ENCODE results near the gene STOX2. TPM values are rescaled to one million over a fixed set of nuclear protein-coding genes. Genes with fewer than 3 reads are reported as not detected.
A peak's percentile ranks its signal among the peaks of the same experiment; 100 is the strongest.
"Not testable (repeated sequence)": the region's sequence is repeated elsewhere in the genome, so short reads cannot be mapped to it uniquely, and the experiment has no call there.

Gene STOX2
- total RNA-seq, 1 experiment from 2014 or later, result 5.6 TPM

DNA sequence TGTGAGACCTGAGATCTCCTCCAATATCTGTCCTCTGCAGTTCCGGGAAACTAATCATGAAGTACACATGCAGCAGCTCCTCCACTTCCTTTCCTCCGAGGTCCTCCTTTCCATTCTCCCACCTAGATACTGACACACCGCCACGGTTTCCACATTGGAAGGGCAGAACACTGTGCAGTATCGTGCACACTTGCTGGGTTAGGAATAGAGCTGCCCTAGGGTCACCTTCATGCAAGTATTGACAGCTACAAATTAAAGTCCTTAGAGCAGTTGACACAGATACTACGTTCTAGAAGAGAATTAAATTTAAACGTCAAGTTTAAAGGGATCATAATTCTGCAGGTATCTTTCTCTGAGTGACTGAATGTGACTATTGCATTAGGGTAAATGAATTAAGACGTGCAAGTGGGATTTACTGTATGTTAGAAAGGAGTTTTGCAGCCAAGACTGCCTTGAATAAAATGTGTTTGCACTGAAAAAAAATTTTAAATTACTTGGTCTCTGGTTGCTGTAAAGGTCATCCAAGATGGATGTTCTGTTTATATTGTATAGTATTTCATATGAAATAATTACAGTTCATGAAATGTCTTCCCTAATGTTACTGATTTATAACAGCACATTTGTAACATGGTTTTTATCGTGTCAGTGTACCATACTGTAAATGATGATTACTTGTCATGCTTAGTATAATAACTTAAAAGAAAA is 117.7 kb downstream of the STOX2 start:
- Histone ChIP-seq H3K4me3 (no peak overlapping the region), H3K36me3 (no peaks in the 10 kb centered on the region), H3K27me3 (no peaks in the 10 kb centered on the region), H3K9me3 (replicated peaks) (no peaks in the 10 kb centered on the region), H3K27ac (no peak overlapping the region), H3K4me1 (no peaks in the 10 kb centered on the region)
- DNase-seq, result no peak

DNA sequence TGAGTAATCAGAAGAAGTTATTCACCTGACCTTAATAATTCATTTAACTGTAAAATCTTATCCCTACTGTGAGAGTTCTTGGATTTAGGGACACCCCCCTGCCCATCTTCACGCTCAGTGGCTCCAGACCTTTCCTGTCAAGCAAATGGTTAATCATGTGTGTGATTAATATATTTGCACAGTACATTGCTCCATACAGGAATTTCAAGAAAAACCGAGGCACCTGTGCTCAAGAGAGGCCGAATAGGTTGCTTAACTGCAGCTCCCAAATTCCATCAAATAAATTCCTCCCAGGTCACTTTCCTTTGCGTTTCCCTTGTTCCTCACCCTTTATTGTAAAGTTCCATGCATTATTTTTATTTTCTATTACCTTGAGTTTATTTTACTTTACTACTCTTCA is 119.5 kb downstream of the STOX2 start:
- H3K27me3 ChIP-seq, result no peaks in the 10 kb centered on the region
- H3K36me3 ChIP-seq, result no peaks in the 10 kb centered on the region
- no peaks in the 10 kb centered on the region for H3K9me3 ChIP-seq (replicated peaks)
- DNase-seq, result no peak
- H3K27ac ChIP-seq, result no peak overlapping the region
- H3K4me3 ChIP-seq, result no peak overlapping the region
- no peaks in the 10 kb centered on the region for H3K4me1 ChIP-seq

DNA sequence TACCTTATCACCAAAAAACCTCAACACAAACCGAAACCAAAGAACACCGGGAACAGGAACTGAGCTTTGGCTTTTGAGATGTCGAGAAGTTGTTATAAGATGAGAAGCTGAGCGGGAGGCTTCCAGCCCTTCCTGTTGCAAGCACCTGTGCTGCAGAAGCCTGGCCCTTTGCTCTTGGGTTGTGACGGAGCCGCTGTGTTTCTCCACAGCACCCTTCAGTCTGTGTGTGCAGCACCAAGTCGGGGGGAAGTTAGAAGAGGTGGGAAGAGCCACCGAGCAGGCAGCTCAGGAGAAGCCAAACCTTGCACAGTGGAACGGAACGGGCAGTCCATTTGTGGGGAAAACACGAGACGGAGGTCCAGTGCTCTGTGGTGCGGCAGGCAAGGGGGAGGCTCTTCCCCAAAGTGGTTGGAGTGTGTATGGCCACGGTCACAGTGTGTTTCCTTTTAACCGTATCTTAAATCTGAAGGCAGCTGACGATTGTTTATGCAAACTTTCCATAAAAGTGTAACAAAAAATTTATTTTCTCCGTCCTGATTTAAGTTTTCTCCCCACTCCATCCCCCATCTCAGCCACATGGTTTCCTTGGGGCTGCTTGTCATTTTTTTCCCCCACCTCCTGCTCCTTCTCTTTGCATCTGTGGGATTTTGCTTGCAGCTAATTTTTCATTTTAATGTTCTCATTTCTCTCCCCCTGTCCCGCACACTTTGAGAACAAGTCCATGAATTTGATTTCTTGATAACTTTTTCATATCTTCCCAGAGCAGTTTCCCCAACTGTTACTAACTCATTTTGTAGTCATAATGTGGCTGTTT is 123.7 kb downstream of the STOX2 start:
- no peak for DNase-seq
- H3K36me3 ChIP-seq, result no peaks in the 10 kb centered on the region
- no peaks in the 10 kb centered on the region for H3K9me3 ChIP-seq (replicated peaks)
- no peaks in the 10 kb centered on the region for H3K4me1 ChIP-seq
- H3K27ac ChIP-seq, result no peak overlapping the region
- H3K27me3 ChIP-seq, result no peaks in the 10 kb centered on the region
- H3K4me3 ChIP-seq, result no peak overlapping the region

DNA sequence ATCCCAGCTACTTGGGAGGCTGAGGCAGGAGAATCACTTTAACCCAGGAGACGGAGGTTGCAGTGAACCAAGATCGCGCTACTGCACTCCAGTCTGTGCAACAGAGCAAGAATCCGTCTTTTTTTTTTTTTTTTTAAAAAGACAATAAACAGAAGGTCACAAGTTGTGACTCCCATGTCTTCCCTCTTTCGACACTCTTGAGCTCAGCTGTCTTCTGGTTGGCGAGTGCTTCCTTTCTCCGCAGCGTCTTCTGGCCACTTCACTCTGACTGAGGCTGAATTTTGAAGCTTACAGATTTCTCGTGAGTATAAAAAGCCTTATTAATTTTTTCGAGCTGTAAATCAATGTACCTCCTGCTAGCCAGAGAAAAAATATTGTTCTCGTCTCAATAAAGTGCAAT is 124.9 kb downstream of the STOX2 start:
- Histone ChIP-seq H3K27me3 (no peaks in the 10 kb centered on the region), H3K36me3 (no peaks in the 10 kb centered on the region), H3K27ac (no peak overlapping the region), H3K9me3 (replicated peaks) (no peaks in the 10 kb centered on the region), H3K4me1 (no peaks in the 10 kb centered on the region), H3K4me3 (no peak overlapping the region)
- no peak for DNase-seq

DNA sequence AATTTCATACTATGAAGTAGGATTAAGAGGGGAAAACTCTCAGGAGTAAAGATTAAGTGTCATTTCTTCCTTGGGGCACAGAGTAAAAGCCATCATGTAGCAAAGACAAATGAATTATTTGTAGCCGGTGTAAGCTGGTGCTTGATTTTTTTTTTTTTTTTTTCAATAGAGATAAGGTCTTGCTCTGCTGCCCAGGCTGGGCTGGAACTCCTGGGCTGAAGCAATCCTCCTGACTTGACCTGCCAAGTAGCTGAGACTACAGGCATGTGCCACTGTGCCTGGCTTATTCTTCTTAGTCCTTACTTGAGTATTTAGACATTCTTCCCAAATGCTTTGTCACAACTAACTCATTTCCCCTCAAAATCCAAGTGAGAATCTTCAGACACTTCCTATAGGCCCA is 125.7 kb downstream of the STOX2 start:
- Histone ChIP-seq H3K4me3 (no peak overlapping the region), H3K4me1 (no peaks in the 10 kb centered on the region), H3K36me3 (no peaks in the 10 kb centered on the region), H3K9me3 (replicated peaks) (no peaks in the 10 kb centered on the region), H3K27me3 (no peaks in the 10 kb centered on the region), H3K27ac (no peak overlapping the region)
- no peak for DNase-seq

DNA sequence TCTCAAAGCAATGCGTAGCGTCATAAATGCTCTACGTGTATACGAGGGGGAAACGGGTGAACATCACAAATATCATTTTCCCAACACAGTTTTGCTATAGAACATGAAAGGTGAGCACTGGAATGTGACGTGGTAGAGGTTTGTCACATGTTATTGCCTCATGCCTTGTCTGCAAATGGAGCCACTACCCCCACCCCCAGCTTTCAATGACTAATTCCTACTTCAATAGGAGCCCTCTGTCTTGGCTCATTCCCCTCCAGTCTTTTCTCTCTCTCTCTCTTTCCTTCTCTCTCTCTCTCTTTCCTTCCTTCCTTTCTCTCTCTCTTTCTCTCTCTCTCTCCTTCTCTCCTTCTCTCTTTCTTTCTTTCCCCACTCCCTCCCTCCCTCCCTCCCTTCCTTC is 127.0 kb downstream of the STOX2 start:
- Histone ChIP-seq H3K4me3 (no peak overlapping the region), H3K27ac (no peak overlapping the region), H3K4me1 (no peaks in the 10 kb centered on the region), H3K27me3 (no peaks in the 10 kb centered on the region), H3K36me3 (no peaks in the 10 kb centered on the region), H3K9me3 (replicated peaks) (no peaks in the 10 kb centered on the region)
- no peak for DNase-seq

DNA sequence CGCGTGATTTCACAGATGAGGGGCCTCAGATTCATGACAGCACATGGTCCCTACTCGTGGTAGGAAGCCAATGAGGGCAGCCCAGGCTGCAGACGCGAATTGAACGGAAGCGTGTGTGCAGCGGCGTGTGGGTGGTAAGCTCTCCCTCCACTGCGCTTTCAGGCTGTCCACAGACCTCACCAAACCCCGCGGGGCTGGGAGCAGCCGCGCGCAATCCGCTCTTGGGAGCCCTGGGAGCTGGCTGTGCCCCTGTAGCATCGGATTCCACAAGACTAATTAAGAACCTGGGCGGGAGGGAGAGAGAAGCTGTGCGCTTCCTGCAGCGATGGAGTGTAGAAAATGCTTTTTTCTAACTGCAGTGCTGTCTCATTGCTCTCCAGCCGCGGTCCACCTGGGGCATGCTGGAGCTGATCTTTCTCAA is 134.9 kb downstream of the STOX2 start:
- no peaks in the 10 kb centered on the region for H3K4me1 ChIP-seq
- no peaks in the 10 kb centered on the region for H3K9me3 ChIP-seq (replicated peaks)
- no peak for DNase-seq
- no peak overlapping the region for H3K4me3 ChIP-seq
- H3K36me3 ChIP-seq, result no peaks in the 10 kb centered on the region
- no peaks in the 10 kb centered on the region for H3K27me3 ChIP-seq
- no peak overlapping the region for H3K27ac ChIP-seq

DNA sequence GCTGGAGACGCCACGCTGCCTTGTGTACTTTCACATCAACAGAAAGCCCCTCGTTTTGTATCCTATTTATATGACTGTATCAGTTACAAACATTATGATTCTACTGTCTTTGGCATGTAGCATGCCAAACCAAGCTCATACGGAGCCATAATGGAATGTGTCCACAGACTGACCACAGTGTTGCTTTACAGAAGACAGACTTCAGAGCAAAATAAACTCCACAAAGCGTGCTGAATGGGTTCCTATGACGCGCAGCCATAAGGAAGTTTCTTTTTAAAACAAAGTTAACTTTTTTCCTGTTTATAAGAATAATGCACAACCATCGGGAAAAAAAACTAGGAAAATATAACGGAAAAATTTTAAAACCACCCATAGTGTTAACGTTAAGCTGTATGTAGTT is 136.0 kb downstream of the STOX2 start:
- Histone ChIP-seq H3K9me3 (replicated peaks) (no peaks in the 10 kb centered on the region), H3K27me3 (no peaks in the 10 kb centered on the region), H3K27ac (no peak overlapping the region), H3K36me3 (no peaks in the 10 kb centered on the region), H3K4me3 (no peak overlapping the region), H3K4me1 (no peaks in the 10 kb centered on the region)
- DNase-seq, result no peak

DNA sequence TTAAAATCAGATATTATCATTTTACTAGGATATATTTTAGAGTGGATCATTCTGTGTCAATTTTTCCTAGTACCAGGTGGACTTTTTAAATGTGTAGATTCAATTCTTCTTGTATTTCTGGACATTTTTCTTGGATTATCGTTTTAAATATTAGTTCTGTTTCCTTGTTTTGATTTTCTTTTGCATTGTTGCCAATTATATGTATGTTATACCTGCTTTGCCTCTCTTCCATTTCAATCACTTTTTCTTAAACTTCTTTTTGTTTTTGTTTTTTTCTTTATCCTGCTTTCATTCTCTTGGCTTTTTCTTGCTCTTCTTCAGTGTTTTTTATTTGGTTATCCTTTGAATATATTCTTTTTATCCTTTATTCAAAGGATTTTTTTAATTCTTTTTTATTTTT is 141.0 kb downstream of the STOX2 start:
- no peaks in the 10 kb centered on the region for H3K36me3 ChIP-seq
- H3K27me3 ChIP-seq, result no peaks in the 10 kb centered on the region
- no peaks in the 10 kb centered on the region for H3K4me1 ChIP-seq
- H3K27ac ChIP-seq, result no peak overlapping the region
- H3K4me3 ChIP-seq, result no peak overlapping the region
- DNase-seq, result no peak
- no peaks in the 10 kb centered on the region for H3K9me3 ChIP-seq (replicated peaks)

DNA sequence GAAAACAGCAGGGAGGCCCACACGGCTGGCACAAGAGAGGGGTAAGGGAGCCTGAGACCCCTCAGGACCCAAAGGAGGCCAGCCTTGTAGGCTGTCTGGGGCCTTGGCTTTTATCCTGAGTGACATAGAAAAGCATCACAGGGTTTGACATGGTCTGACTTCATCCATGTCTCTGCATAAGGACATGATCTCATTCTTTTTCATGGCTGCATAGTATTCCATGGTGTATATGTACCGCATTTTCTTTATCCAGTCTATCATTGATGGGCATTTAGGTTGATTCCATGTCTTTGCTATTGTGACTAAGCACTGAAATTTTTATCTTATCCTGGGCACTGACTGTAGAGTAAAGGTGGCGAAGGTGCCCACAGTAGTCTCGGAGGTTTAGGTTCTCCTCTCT is 146.2 kb downstream of the STOX2 start:
- H3K27me3 ChIP-seq; H3K4me3 ChIP-seq; H3K27ac ChIP-seq; H3K9me3 ChIP-seq (replicated peaks); DNase-seq; H3K36me3 ChIP-seq; H3K4me1 ChIP-seq: not testable (repeated sequence)

DNA sequence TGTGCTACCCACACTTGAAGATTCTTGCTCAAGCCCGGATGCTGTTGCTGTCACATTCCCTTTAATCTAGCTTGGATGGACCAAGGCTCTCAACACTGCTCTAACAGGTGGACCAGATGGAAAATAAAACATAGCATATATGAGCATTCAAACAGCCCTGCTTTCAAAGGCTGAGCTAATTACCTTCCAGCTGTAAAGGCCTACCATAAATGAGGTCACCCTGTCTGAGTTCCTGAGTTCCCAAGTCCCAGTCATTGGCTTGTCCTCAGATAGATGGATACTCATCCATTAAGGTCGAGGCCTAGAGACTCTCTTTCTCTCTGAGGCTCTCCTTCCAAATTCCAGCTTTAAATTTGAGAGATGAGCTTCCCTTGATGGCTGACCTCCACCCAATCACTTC is 147.5 kb downstream of the STOX2 start:
- H3K9me3 ChIP-seq (replicated peaks), result no peaks in the 10 kb centered on the region
- no peak overlapping the region for H3K27ac ChIP-seq
- H3K4me1 ChIP-seq, result no peaks in the 10 kb centered on the region
- no peaks in the 10 kb centered on the region for H3K36me3 ChIP-seq
- H3K4me3 ChIP-seq, result no peak overlapping the region
- no peaks in the 10 kb centered on the region for H3K27me3 ChIP-seq
- no peak for DNase-seq

DNA sequence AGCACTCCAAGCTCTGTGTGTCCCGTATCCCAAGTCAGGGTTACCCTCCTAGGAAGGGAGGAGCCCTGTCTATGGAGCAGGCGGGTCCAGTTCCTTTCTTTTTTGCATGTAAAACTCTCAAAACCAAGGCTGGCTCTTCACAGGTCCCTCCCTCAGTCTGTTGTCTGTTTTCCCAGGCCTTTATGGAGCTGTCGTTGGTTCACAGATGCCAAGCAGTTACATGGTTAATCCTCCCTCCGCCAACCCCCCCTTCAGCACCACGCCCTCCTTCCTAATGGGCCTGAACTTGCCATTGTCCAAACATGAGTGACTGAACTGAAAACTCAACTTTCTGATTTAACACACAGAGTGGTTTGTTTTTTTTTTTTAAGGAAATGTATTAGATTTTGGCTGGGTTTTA is 148.3 kb downstream of the STOX2 start:
- Histone ChIP-seq H3K9me3 (replicated peaks) (no peaks in the 10 kb centered on the region), H3K36me3 (no peaks in the 10 kb centered on the region), H3K4me3 (no peak overlapping the region), H3K27ac (no peak overlapping the region), H3K4me1 (no peaks in the 10 kb centered on the region), H3K27me3 (no peaks in the 10 kb centered on the region)
- no peak for DNase-seq

DNA sequence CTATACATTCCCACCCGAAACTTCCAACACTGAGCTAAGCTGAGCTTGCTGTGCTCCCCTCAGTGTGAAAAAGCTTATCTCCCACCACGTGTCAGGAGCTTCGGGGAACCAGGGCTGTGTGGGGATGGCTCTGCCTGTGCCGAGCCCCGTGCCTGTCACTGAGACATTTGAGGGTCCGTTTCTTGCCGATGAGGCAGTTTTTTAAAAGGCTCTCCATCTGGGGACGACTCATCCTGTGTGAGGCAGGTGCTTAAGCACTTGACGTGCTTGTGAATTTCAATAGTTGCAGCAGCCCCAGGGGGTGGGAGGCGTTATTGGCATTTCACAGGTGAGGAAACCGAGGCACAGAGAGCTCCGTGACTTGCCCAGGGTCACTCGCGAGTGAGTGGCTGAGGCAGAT is 151.8 kb downstream of the STOX2 start:
- H3K36me3 ChIP-seq, result no peaks in the 10 kb centered on the region
- no peak overlapping the region for H3K27ac ChIP-seq
- no peak for DNase-seq
- no peak overlapping the region for H3K4me3 ChIP-seq
- H3K4me1 ChIP-seq, result no peaks in the 10 kb centered on the region
- no peaks in the 10 kb centered on the region for H3K27me3 ChIP-seq
- no peaks in the 10 kb centered on the region for H3K9me3 ChIP-seq (replicated peaks)

DNA sequence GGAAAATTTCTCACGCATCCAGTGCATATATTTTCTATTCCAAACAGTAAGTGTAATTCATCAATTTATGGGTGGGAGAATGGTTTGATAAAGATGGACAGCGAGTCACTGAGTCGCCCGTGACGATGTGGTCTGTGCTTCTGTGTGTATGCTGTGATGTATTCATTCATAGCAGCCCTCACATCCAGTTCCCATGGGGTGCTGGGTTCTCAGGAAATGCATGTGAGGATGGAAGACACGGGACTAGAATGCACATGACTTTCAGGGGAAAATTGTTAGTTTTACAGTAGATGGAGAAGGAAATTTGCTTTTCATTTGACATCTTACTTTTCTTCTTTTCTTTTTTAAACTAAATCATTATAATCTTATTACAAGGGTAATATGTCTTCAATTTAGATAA is 152.9 kb downstream of the STOX2 start:
- no peak overlapping the region for H3K27ac ChIP-seq
- DNase-seq, result no peak
- no peaks in the 10 kb centered on the region for H3K4me1 ChIP-seq
- no peak overlapping the region for H3K4me3 ChIP-seq
- H3K36me3 ChIP-seq, result no peaks in the 10 kb centered on the region
- no peaks in the 10 kb centered on the region for H3K9me3 ChIP-seq (replicated peaks)
- H3K27me3 ChIP-seq, result no peaks in the 10 kb centered on the region

DNA sequence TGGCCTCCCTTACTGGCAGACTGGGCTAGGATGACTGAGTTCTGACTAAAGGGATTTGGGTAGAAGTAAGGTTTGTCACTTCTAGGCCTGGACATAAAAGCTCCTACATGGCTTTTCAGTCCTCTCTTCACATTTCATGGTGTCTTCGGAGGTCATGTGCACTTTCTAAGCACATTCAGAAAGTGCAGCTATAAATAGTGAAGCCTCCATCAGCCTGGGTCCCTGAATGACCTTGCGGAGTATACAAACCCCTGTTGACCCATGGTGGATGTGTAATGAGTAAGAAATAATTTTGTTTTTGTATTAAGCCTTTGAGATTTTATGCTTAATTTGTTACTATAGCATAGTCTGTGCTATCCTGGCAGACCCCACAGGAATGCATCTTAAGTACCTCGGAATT is 154.0 kb downstream of the STOX2 start:
- H3K9me3 ChIP-seq (replicated peaks), result no peaks in the 10 kb centered on the region
- no peaks in the 10 kb centered on the region for H3K27me3 ChIP-seq
- DNase-seq, result no peak
- no peaks in the 10 kb centered on the region for H3K36me3 ChIP-seq
- no peak overlapping the region for H3K27ac ChIP-seq
- H3K4me3 ChIP-seq, result no peak overlapping the region
- no peaks in the 10 kb centered on the region for H3K4me1 ChIP-seq

DNA sequence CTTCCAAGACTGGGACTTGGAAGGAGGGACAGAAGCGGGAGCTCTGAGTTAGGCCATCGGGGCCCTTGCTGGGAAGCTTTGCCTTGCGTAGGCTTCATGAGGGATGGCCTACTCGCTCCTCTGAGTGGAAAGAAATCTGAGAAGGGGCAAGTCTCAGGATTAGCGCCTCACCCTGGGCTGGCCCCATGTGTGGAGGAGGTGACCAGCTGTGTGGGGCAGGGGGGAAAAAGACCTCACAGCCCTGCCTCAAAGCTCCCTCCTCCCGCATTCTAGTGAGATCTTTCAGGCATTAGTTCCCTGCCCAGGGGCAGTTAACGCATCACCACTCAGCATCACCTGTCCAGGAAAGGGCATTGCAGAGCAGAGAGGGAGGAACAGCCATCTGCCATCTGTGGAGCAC is 156.5 kb downstream of the STOX2 start:
- DNase-seq, result peak; percentile 13 to 53
- H3K36me3 ChIP-seq, result no peaks in the 10 kb centered on the region
- H3K9me3 ChIP-seq (replicated peaks), result no peaks in the 10 kb centered on the region
- H3K4me3 ChIP-seq, result no peak overlapping the region
- H3K4me1 ChIP-seq, result no peaks in the 10 kb centered on the region
- H3K27me3 ChIP-seq, result no peaks in the 10 kb centered on the region
- H3K27ac ChIP-seq, result no peak overlapping the region
